Esophagus muscularis mucosa (tissue), 4 donors: ENCODE results near the gene LILRA5. TPM values are rescaled to one million over a fixed set of nuclear protein-coding genes. Genes with fewer than 3 reads are reported as not detected.

Experiments used
- DNase-seq: peaks from one replicate; pipeline ENCODE4 v3.0.0-alpha.2; 2017; ENCODE audit errors: extremely low spot score
- H3K27ac ChIP-seq, 4 donors: fragments of 200-600 bp; sonication (generic); replicated peaks in 1 of 4; 1 replicate in 3 of 4; 2 replicates in 1 of 4; pipeline ENCODE4 v1.5.1; 2016 to 2019; ENCODE audit warnings: mild to moderate bottlenecking in 1 of 4
- H3K27me3 ChIP-seq, 4 donors: fragments of 200-600 bp; sonication (generic); one replicate each; pipeline versions ENCODE4 v1.5.1 to v1.6.0; 2016 to 2019
- H3K36me3 ChIP-seq, 4 donors: fragments of 200-600 bp; sonication (generic); one replicate each; pipeline ENCODE4 v1.5.1; 2016 to 2019
- H3K4me1 ChIP-seq, 4 donors: fragments of 200-600 bp; sonication (generic); one replicate each; pipeline ENCODE4 v1.5.1; 2016 to 2019
- H3K4me3 ChIP-seq, 4 donors: fragments of 200-600 bp; sonication (generic); 1 replicate in 2 of 4; 2 replicates in 2 of 4; pipeline ENCODE4 v1.5.1; 2016 to 2019; ENCODE audit warnings: mild to moderate bottlenecking in 4 of 4, moderate library complexity in 1 of 4
- H3K9me3 ChIP-seq, 4 donors: fragments of 200-600 bp; sonication (generic); 1 replicate in 3 of 4; 2 replicates in 1 of 4; pipeline ENCODE4 v1.5.1; 2016 to 2019
- EP300 ChIP-seq: sonication (generic); formaldehyde crosslinking; IDR thresholded peaks from one replicate; pipeline ENCODE4 v1.6.1; 2017; ENCODE audit warnings: antibody characterized with exemption
- POLR2A ChIP-seq: fragments of 450-650 bp; IDR thresholded peaks from one replicate; pipeline ENCODE4 v1.6.1; 2017; ENCODE audit warnings: antibody characterized with exemption, moderate library complexity, mild to moderate bottlenecking, low read depth
- POLR2AphosphoS5 ChIP-seq, 2 donors: sonication (generic); formaldehyde crosslinking; IDR thresholded peaks; one replicate each; pipeline ENCODE4 v1.6.1; 2017; ENCODE audit warnings: antibody characterized with exemption in 2 of 2
- WGBS: methylation state at CpG from one replicate; pipeline ENCODE4 v1.1.5; 2018; 5-methylcytosine and 5-hydroxymethylcytosine counted together
- intact Hi-C: fragments of 100-400 bp; cut with DNase I; formaldehyde crosslinking; loops from one replicate; pipeline ENCODE4 v1.15.1; 2023
- total RNA-seq, 4 donors: library from RNA; depleted of rRNA; stranded (reverse); fragments of >200 nt; gene quantifications; one replicate each; pipeline versions ENCODE4 v1.1.0 to v1.2.1, GENCODE V29; 2016
- TF ChIP-seq, protein P1 (sequence below), 3 experiments: fragments of 200-600 bp in 2 of 3; fragments of 450-650 bp in 1 of 3; sonication (generic) in 2 of 3; IDR thresholded peaks; one replicate each; pipeline ENCODE4 v1.5.1; 2017 to 2019; ENCODE audit warnings: antibody characterized with exemption in 3 of 3, mild to moderate bottlenecking in 2 of 3, moderate library complexity in 1 of 3

The LILRA5 gene
- total RNA-seq, 4 donors from 2014 or later, result 1.5 to 12.1 (median 2.7) TPM

- 49% methylated on average over 9 of the region's 9 CpGs for WGBS
- no peak for DNase-seq
Measured at GRCh38 chr19:54339646-54340358, 26.8 kb upstream of the LILRA5 start.

DNA sequence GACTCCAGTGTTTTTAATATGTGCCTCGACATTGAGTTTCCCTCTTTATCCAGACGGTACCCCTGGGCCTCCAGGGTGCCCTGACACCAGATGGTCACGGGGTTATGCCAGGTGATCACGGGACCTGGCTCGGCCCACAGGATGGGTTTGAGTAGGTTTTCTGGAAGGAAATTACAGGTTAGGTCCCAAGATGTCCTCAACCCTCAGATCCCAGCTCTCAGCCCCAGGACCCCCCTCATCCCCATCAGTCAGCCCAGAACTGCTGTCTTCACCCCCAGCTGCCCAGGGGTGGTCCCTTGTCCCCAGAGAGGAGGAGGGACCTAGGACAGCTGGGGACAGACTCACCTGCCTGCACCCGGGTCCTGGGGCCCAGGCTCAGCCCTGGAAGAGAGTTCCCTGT is 25.6 kb upstream of the LILRA5 start:
- H3K9me3 ChIP-seq, result no peaks in the 10 kb centered on the region
- H3K4me1 ChIP-seq, result no peaks in the 10 kb centered on the region
- DNase-seq, result no peak
- intact Hi-C loops, result no loop called here
- peaks cover 0 to 30% (median 0%) of the 10 kb centered on the region in 4 donors for H3K27me3 ChIP-seq
- TF ChIP-seq POLR2A, result no peak
- TF ChIP-seq POLR2AphosphoS5 (IDR thresholded peaks at IDR 0.05), result no peak
- TF ChIP-seq, protein P1, sequence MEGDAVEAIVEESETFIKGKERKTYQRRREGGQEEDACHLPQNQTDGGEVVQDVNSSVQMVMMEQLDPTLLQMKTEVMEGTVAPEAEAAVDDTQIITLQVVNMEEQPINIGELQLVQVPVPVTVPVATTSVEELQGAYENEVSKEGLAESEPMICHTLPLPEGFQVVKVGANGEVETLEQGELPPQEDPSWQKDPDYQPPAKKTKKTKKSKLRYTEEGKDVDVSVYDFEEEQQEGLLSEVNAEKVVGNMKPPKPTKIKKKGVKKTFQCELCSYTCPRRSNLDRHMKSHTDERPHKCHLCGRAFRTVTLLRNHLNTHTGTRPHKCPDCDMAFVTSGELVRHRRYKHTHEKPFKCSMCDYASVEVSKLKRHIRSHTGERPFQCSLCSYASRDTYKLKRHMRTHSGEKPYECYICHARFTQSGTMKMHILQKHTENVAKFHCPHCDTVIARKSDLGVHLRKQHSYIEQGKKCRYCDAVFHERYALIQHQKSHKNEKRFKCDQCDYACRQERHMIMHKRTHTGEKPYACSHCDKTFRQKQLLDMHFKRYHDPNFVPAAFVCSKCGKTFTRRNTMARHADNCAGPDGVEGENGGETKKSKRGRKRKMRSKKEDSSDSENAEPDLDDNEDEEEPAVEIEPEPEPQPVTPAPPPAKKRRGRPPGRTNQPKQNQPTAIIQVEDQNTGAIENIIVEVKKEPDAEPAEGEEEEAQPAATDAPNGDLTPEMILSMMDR (IDR thresholded peaks at IDR 0.05), result no peak
- no peak for TF ChIP-seq EP300
- 65% methylated on average over 4 of the region's 6 CpGs for WGBS
- no peak overlapping the region for H3K27ac ChIP-seq
- no peak overlapping the region for H3K4me3 ChIP-seq
- H3K36me3 ChIP-seq, result no peaks in the 10 kb centered on the region

More at GRCh38 chr19:54339646-54340358, 26.8 kb upstream of the LILRA5 start:
- Histone ChIP-seq H3K4me1 (no peaks in the 10 kb centered on the region), H3K27me3 (peaks cover 0 to 30% (median 0%) of the 10 kb centered on the region in 4 donors), H3K4me3 (no peak overlapping the region), H3K27ac (no peak overlapping the region), H3K36me3 (no peaks in the 10 kb centered on the region), H3K9me3 (no peaks in the 10 kb centered on the region)
- no peak for TF ChIP-seq POLR2AphosphoS5 (IDR thresholded peaks at IDR 0.05)
- no peak for TF ChIP-seq POLR2A
- TF ChIP-seq EP300, result no peak
- TF ChIP-seq, protein P1 (IDR thresholded peaks at IDR 0.05), result no peak
- intact Hi-C loops, result no loop called here

DNA sequence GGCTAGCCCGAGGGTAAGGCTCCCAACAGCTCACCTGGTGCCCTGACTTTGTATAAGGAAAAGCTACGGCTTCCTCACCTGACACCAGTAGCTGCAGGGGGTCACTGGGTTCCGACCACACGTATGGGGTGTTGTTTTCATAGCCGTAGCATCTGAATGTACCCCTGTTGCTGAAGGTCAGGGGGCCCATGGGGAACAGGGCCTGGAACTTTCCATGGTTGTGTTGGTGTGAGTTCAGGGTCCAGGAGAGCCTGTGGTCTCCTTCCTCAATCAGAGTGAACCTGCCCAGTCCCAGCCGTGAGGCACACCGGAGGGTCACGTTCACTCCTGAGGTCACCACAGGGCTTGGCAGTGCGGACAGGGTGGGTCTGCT is 24.9 kb upstream of the LILRA5 start:
- intact Hi-C loops, result no loop called here
- no peaks in the 10 kb centered on the region for H3K9me3 ChIP-seq
- H3K36me3 ChIP-seq, result no peaks in the 10 kb centered on the region
- no peak for DNase-seq
- no peak overlapping the region for H3K4me3 ChIP-seq
- TF ChIP-seq, protein P1 (IDR thresholded peaks at IDR 0.05), result no peak
- TF ChIP-seq EP300 (no peak), POLR2AphosphoS5 (IDR thresholded peaks at IDR 0.05) (no peak), POLR2A (no peak)
- H3K27ac ChIP-seq, result no peak overlapping the region
- 69% methylated on average over 9 of the region's 9 CpGs for WGBS
- peaks cover 0 to 30% (median 0%) of the 10 kb centered on the region in 4 donors for H3K27me3 ChIP-seq
- H3K4me1 ChIP-seq, result no peaks in the 10 kb centered on the region

DNA sequence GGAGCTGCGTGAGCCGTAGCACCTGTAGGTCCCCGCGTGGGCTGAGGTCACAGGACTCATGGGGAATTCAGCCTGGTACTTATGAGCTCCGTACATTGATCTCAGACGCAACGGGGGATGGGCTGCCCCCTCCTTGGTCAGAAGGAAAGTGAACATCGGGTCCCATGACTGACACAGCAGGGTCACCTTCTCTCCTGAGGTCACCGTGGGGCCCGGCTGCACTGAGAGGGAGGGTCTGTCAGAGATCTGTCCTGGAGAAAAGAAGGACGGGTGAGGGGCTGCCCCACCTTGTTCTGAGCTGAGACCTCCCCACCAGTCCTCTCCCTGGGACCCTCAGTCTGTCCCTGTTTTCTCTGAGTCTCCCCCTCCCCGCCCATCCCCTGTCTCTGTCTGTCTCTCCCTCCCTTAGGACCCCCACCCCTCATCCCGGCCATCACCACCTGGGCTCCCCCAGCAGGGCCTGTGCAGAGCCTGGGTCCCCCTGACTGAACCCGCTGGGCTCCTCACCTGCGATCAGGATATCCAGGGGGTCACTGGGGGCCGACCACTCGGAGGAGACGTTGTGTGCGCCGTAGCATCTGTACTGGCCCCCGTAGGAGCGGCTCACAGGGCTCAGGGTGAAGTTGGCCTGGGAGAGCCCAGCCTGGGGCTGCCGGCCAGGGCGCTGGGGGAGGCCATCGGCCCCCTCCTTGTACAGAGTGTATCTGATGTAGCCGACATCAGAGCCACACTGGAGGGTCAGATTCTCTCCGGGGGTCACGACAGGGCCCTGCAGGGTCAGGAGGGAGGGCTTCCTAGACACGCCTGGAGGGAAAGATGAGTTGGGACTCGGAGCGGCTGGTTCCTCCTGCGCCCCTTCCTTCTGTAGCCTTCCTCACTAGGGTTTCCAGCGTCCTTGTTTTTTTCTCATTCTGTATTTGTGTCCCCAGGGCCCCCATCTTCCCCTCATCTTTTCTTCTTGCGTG is 24.2 kb upstream of the LILRA5 start:
- no peak overlapping the region for H3K27ac ChIP-seq
- WGBS, result 61% methylated on average over 25 of the region's 34 CpGs
- no peak for DNase-seq
- peaks cover 0 to 36% (median 0%) of the 10 kb centered on the region in 4 donors for H3K27me3 ChIP-seq
- TF ChIP-seq EP300 (no peak), POLR2AphosphoS5 (IDR thresholded peaks at IDR 0.05) (no peak), POLR2A (no peak)
- TF ChIP-seq, protein P1 (IDR thresholded peaks at IDR 0.05), result no peak
- intact Hi-C loops, result no loop called here
- H3K4me1 ChIP-seq, result no peaks in the 10 kb centered on the region
- H3K9me3 ChIP-seq, result no peaks in the 10 kb centered on the region
- no peaks in the 10 kb centered on the region for H3K36me3 ChIP-seq
- no peak overlapping the region for H3K4me3 ChIP-seq
